NCI-H1694 treated with DMSO at 0.1 percent for 48 hours (cell line): Measurements from ENCODE around the gene SCFD1.
"Not testable (repeated sequence)": the region's sequence is repeated elsewhere in the genome, so short reads cannot be mapped to it uniquely, and the experiment has no call there.

ENCODE experiments used
- DNase-seq: peaks from one replicate; lab custom pipeline; 2025; lab: John Stamatoyannopoulos, UW

The SCFD1 gene

GRCh38 chr14:30610787-30611343, 11.3 kb upstream of the SCFD1 start:
- DNase-seq = peak; percentile 96

- no peak for DNase-seq
These were observed 8.0 kb upstream of the SCFD1 start for GRCh38 chr14:30614155-30614554.

- no peak for DNase-seq
These were observed 1.9 kb upstream of the SCFD1 start for GRCh38 chr14:30620178-30620577.

GRCh38 chr14:30621354-30621939, 672 bp upstream of the SCFD1 start:
- no peak for DNase-seq

- DNase-seq = no peak
These were observed 1.5 kb downstream of the SCFD1 start for GRCh38 chr14:30623412-30624131.

- DNase-seq = no peak
These were observed 2.0 kb downstream of the SCFD1 start for GRCh38 chr14:30624132-30624423.

- no peak for DNase-seq
These were observed 3.4 kb downstream of the SCFD1 start for GRCh38 chr14:30625533-30625932.

GRCh38 chr14:30629432-30629831, 7.3 kb downstream of the SCFD1 start:
- DNase-seq = not testable (repeated sequence)

GRCh38 chr14:30630248-30630647, 8.1 kb downstream of the SCFD1 start:
- DNase-seq = no peak

GRCh38 chr14:30632730-30633129, 10.6 kb downstream of the SCFD1 start:
- no peak for DNase-seq

GRCh38 chr14:30638926-30639325, 16.8 kb downstream of the SCFD1 start:
- DNase-seq = no peak

GRCh38 chr14:30641207-30641606, 19.1 kb downstream of the SCFD1 start:
- no peak for DNase-seq

- DNase-seq = not testable (repeated sequence)
These were observed 22.3 kb downstream of the SCFD1 start for GRCh38 chr14:30644462-30644861.

GRCh38 chr14:30645600-30645999, 23.5 kb downstream of the SCFD1 start:
- DNase-seq = no peak

- DNase-seq = no peak
These were observed 26.4 kb downstream of the SCFD1 start for GRCh38 chr14:30648471-30648870.

- no peak for DNase-seq
These were observed 29.8 kb downstream of the SCFD1 start for GRCh38 chr14:30651937-30652336.

GRCh38 chr14:30655124-30655523, 33.0 kb downstream of the SCFD1 start:
- no peak for DNase-seq

- no peak for DNase-seq
These were observed 33.5 kb downstream of the SCFD1 start for GRCh38 chr14:30655658-30656057.

- DNase-seq = peak; percentile 43
These were observed 34.1 kb downstream of the SCFD1 start for GRCh38 chr14:30656190-30656632.

- no peak for DNase-seq
These were observed 34.9 kb downstream of the SCFD1 start for GRCh38 chr14:30657050-30657449.

- no peak for DNase-seq
These were observed 35.6 kb downstream of the SCFD1 start for GRCh38 chr14:30657606-30658163.

GRCh38 chr14:30658645-30659044, 36.5 kb downstream of the SCFD1 start:
- no peak for DNase-seq

GRCh38 chr14:30669594-30669993, 47.5 kb downstream of the SCFD1 start:
- no peak for DNase-seq
